Epithelial cell of alveolus of lung (primary cell): ENCODE measurements around the gene GNAT3. TPM values are rescaled to one million over a fixed set of nuclear protein-coding genes. Genes with fewer than 3 reads are reported as not detected.

Experiments
- total RNA-seq: library from RNA; depleted of rRNA; stranded (reverse); fragments of >200 nt; gene quantifications from 2 replicates; pipeline ENCODE4 v1.2.1, GENCODE V29; 2015

GNAT3 gene
- 0.16 TPM in 1 of 2 replicates, not detected in the other for total RNA-seq

GRCh38 chr7:80511964-80512363, at the start of gene GNAT3:
Gene GNAT3, minus strand, starts transcription at chr7:80512064. Its CDS starts 138 bp downstream, at chr7:80511926.

Other genes with a start within 250 kb of the GNAT3 start
- gene CD36, start 126.6 kb upstream of the GNAT3 start, total RNA-seq = 1.0 and 10.8 TPM in 2 replicates